Measurements from ENCODE around the gene DEFB132.

DEFB132 gene

GRCh38 chr20:277496-277781 lies 19.9 kb downstream of the DEFB132 start:
- H3K9me3 ChIP-seq (replicated peaks; ENCODE audit: insufficient read depth, low read length), result no peaks in the 10 kb centered on the region
- H3K4me3 ChIP-seq (ENCODE audit: low read length), result no peak overlapping the region
- no peaks in the 10 kb centered on the region for H3K27me3 ChIP-seq (replicated peaks; ENCODE audit: insufficient read depth, low read length)
- H3F3A ChIP-seq (ENCODE audit: insufficient read depth, low read length), result no peaks in the 10 kb centered on the region
- no peaks in the 10 kb centered on the region for H3K9me2 ChIP-seq (replicated peaks; ENCODE audit: insufficient read depth, low read length)
- H3K27ac ChIP-seq (ENCODE audit: low read length), result no peak overlapping the region
- no peak overlapping the region for H3K4me2 ChIP-seq (ENCODE audit: low read depth, low read length)
- DNase-seq, result no peak
- no peak overlapping the region for H2AFZ ChIP-seq (ENCODE audit: low read length)
- H3K79me2 ChIP-seq (ENCODE audit: low read length), result no peaks in the 10 kb centered on the region
- TF ChIP-seq EZH2phosphoT487 (IDR thresholded peaks at IDR 0.05; ENCODE audit: low read length), result no peak
- TF ChIP-seq EZH2 (optimal IDR thresholded peaks at IDR 0.05; ENCODE audit: low read depth, low read length), result no peak
- TF ChIP-seq CTCF (IDR thresholded peaks at IDR 0.05; ENCODE audit: low read length), result no peak
- no peaks in the 10 kb centered on the region for H4K20me1 ChIP-seq (ENCODE audit: insufficient read depth, low read length)
- H3K4me1 ChIP-seq (ENCODE audit: low read length), result no peaks in the 10 kb centered on the region
- H3K36me3 ChIP-seq (replicated peaks; ENCODE audit: insufficient read depth, low read length), result no peaks in the 10 kb centered on the region
- no peak overlapping the region for H3K9ac ChIP-seq (ENCODE audit: low read length)

- Histone ChIP-seq H3K4me1 (ENCODE audit: low read length) (no peaks in the 10 kb centered on the region), H3K4me3 (ENCODE audit: low read length) (no peak overlapping the region), H3K4me2 (ENCODE audit: low read depth, low read length) (no peak overlapping the region), H3K9me2 (replicated peaks; ENCODE audit: insufficient read depth, low read length) (no peaks in the 10 kb centered on the region), H3K27me3 (replicated peaks; ENCODE audit: insufficient read depth, low read length) (no peaks in the 10 kb centered on the region), H3F3A (ENCODE audit: insufficient read depth, low read length) (no peaks in the 10 kb centered on the region), H3K27ac (ENCODE audit: low read length) (no peak overlapping the region), H3K9me3 (replicated peaks; ENCODE audit: insufficient read depth, low read length) (no peaks in the 10 kb centered on the region), H2AFZ (ENCODE audit: low read length) (no peak overlapping the region), H4K20me1 (ENCODE audit: insufficient read depth, low read length) (no peaks in the 10 kb centered on the region), H3K9ac (ENCODE audit: low read length) (no peak overlapping the region), H3K36me3 (replicated peaks; ENCODE audit: insufficient read depth, low read length) (no peaks in the 10 kb centered on the region), H3K79me2 (ENCODE audit: low read length) (no peaks in the 10 kb centered on the region)
- TF ChIP-seq CTCF (IDR thresholded peaks at IDR 0.05; ENCODE audit: low read length) (no peak), EZH2phosphoT487 (IDR thresholded peaks at IDR 0.05; ENCODE audit: low read length) (no peak), EZH2 (optimal IDR thresholded peaks at IDR 0.05; ENCODE audit: low read depth, low read length) (no peak)
- DNase-seq, result no peak
Measured at GRCh38 chr20:278181-278580, 20.7 kb downstream of the DEFB132 start.

GRCh38 chr20:278607-279571 lies 21.4 kb downstream of the DEFB132 start:
- no peak for DNase-seq
- Histone ChIP-seq H3K9me2 (replicated peaks; ENCODE audit: insufficient read depth, low read length) (no peaks in the 10 kb centered on the region), H2AFZ (ENCODE audit: low read length) (no peak overlapping the region), H3K79me2 (ENCODE audit: low read length) (no peaks in the 10 kb centered on the region), H3K4me3 (ENCODE audit: low read length) (no peak overlapping the region), H3K9me3 (replicated peaks; ENCODE audit: insufficient read depth, low read length) (no peaks in the 10 kb centered on the region), H4K20me1 (ENCODE audit: insufficient read depth, low read length) (no peaks in the 10 kb centered on the region), H3K36me3 (replicated peaks; ENCODE audit: insufficient read depth, low read length) (no peaks in the 10 kb centered on the region), H3K27me3 (replicated peaks; ENCODE audit: insufficient read depth, low read length) (no peaks in the 10 kb centered on the region), H3K4me2 (ENCODE audit: low read depth, low read length) (no peak overlapping the region), H3K27ac (ENCODE audit: low read length) (no peak overlapping the region), H3F3A (ENCODE audit: insufficient read depth, low read length) (no peaks in the 10 kb centered on the region), H3K4me1 (ENCODE audit: low read length) (no peaks in the 10 kb centered on the region), H3K9ac (ENCODE audit: low read length) (no peak overlapping the region)
- no peak for TF ChIP-seq CTCF (IDR thresholded peaks at IDR 0.05; ENCODE audit: low read length)
- no peak for TF ChIP-seq EZH2phosphoT487 (IDR thresholded peaks at IDR 0.05; ENCODE audit: low read length)
